Endothelial cell of umbilical vein (primary cell): ENCODE measurements around the gene TREX2. TPM values are rescaled to one million over a fixed set of nuclear protein-coding genes. Genes with fewer than 3 reads are reported as not detected.

Experiments used
- BruUV-seq: library from RNA; stranded (reverse); fragments of 400-500 nt; replicated peaks from 2 replicates; lab custom pipeline; 2021; lab: Mats Ljungman, UMichigan
- CTCF ChIA-PET: fragments of 300-600, 350-600 bp; sonication (Branson Sonifier 250); formaldehyde crosslinking; loops from one replicate; lab custom pipeline; 2021; ENCODE audit warnings: antibody characterized with exemption, inconsistent platforms; lab: Charles Lee
- POLR2A ChIA-PET: fragments of 300-600, 350-600 bp; sonication (Branson Sonifier 250); formaldehyde crosslinking; loops from one replicate; lab custom pipeline; 2021; ENCODE audit warnings: antibody characterized with exemption, inconsistent platforms; lab: Charles Lee
- DNase-seq: peaks from one replicate; pipeline ENCODE4 v3.0.0-alpha.2; 2011; ENCODE audit warnings: low read depth, low spot score
- FAIRE-seq: peaks from 2 replicates; lab custom pipeline; 2011; peaks lifted over from hg19 to GRCh38; lab: Jason Lieb, UNC
- H2AFZ ChIP-seq: 2 replicates; pipeline ENCODE4 v1.6.0; 2012; ENCODE audit warnings: low read depth, low read length, control low read depth, inconsistent platforms
- H3K27ac ChIP-seq: 2 replicates; pipeline ENCODE4 v1.5.1; 2011; ENCODE audit warnings: low read depth, mild to moderate bottlenecking, control low read depth, low read length, moderate library complexity; ENCODE audit not compliant: insufficient read depth
- H3K27me3 ChIP-seq, 2 experiments: 2 replicates each; pipeline versions ENCODE4 v1.6.0 to v1.6.1; 2011; ENCODE audit warnings: low read length in 2 of 2, mixed read lengths in 1 of 2; ENCODE audit not compliant: control insufficient read depth in 2 of 2, insufficient read depth in 2 of 2
- H3K36me3 ChIP-seq, 2 experiments: 2 replicates in 1 of 2; 3 replicates in 1 of 2; pipeline ENCODE4 v1.5.1; 2011; ENCODE audit warnings: low read length in 2 of 2, mild to moderate bottlenecking in 1 of 2, moderate library complexity in 1 of 2; ENCODE audit not compliant: control insufficient read depth in 2 of 2, insufficient read depth in 2 of 2; ENCODE audit errors: extremely low read depth in 1 of 2
- H3K4me1 ChIP-seq: 3 replicates; pipeline ENCODE4 v1.5.1; 2011; ENCODE audit warnings: mild to moderate bottlenecking, low read length; ENCODE audit not compliant: control insufficient read depth, insufficient read depth; ENCODE audit errors: extremely low read depth
- H3K4me2 ChIP-seq: 2 replicates; pipeline ENCODE4 v1.6.1; 2011; ENCODE audit warnings: low read length, control low read depth, mixed read lengths; ENCODE audit not compliant: insufficient read depth
- H3K4me3 ChIP-seq, 3 experiments: fragments of 200-600 bp in 1 of 3; sonication (generic), shearing (Covaris generic) in 1 of 3; replicated peaks in 1 of 3; 2 replicates each; pipeline ENCODE4 v1.5.1; 2011 to 2016; ENCODE audit warnings: control low read depth in 3 of 3, low read length in 3 of 3, mild to moderate bottlenecking in 2 of 3, inconsistent platforms in 1 of 3, low read depth in 1 of 3, moderate library complexity in 1 of 3; ENCODE audit not compliant: insufficient read depth in 1 of 3
- H3K79me2 ChIP-seq: 2 replicates; pipeline ENCODE4 v1.6.0; 2012; ENCODE audit warnings: low read length, inconsistent platforms; ENCODE audit not compliant: control insufficient read depth, insufficient read depth
- H3K9ac ChIP-seq: replicated peaks from 2 replicates; pipeline ENCODE3; 2011; ENCODE audit warnings: low read length, control low read depth; ENCODE audit not compliant: insufficient read depth; ENCODE audit errors: extremely low read depth
- H3K9me1 ChIP-seq: replicated peaks from 3 replicates; pipeline ENCODE4 v1.6.0; 2011; ENCODE audit warnings: mild to moderate bottlenecking, low read length; ENCODE audit not compliant: control insufficient read depth, insufficient read depth; ENCODE audit errors: extremely low read depth
- H3K9me3 ChIP-seq: replicated peaks from 2 replicates; pipeline ENCODE4 v1.5.1; 2012; ENCODE audit warnings: low read length, inconsistent platforms; ENCODE audit not compliant: control insufficient read depth, insufficient read depth
- H4K20me1 ChIP-seq: replicated peaks from 2 replicates; pipeline ENCODE3; 2011; ENCODE audit warnings: mild to moderate bottlenecking, low read length; ENCODE audit not compliant: control insufficient read depth, insufficient read depth; ENCODE audit errors: extremely low read depth
- CTCF ChIP-seq, 2 donors: IDR thresholded peaks; 1 replicate in 1 of 2; 2 replicates in 1 of 2; pipeline ENCODE4 v1.5.1; 2011; ENCODE audit warnings: low read length in 2 of 2, mild to moderate bottlenecking in 2 of 2, moderate library complexity in 2 of 2, control low read depth in 1 of 2, inconsistent platforms in 1 of 2, low read depth in 1 of 2; ENCODE audit not compliant: insufficient read depth in 1 of 2; ENCODE audit errors: extremely low read depth in 1 of 2
- EZH2 ChIP-seq: IDR thresholded peaks from 2 replicates; pipeline ENCODE4 v1.6.1; 2012; ENCODE audit warnings: borderline replicate concordance, low read depth, mild to moderate bottlenecking, moderate library complexity, low read length, inconsistent platforms; ENCODE audit not compliant: severe bottlenecking
- FOS ChIP-seq: IDR thresholded peaks from 2 replicates; pipeline ENCODE4 v1.6.1; 2011; ENCODE audit warnings: mild to moderate bottlenecking, low read length, moderate library complexity, borderline replicate concordance; ENCODE audit not compliant: insufficient read depth
- GATA2 ChIP-seq: IDR thresholded peaks from 2 replicates; pipeline ENCODE4 v1.7.0; 2011; ENCODE audit warnings: low read depth, mild to moderate bottlenecking, moderate library complexity, mixed read lengths, low read length; ENCODE audit not compliant: insufficient read length, insufficient read depth
- JUN ChIP-seq: IDR thresholded peaks from 2 replicates; pipeline ENCODE4 v1.6.1; 2011; ENCODE audit warnings: borderline replicate concordance, low read depth; ENCODE audit not compliant: insufficient read length, insufficient read depth
- MYC ChIP-seq: IDR thresholded peaks from one replicate; pipeline ENCODE4 v1.6.1; 2011; ENCODE audit warnings: mild to moderate bottlenecking, low read depth, low read length
- POLR2A ChIP-seq: IDR thresholded peaks from 2 replicates; pipeline ENCODE4 v1.6.1; 2012; ENCODE audit warnings: low read depth, mild to moderate bottlenecking, control low read depth, low read length
- POLR2AphosphoS5 ChIP-seq: IDR thresholded peaks from 2 replicates; pipeline ENCODE4 v1.6.1; 2012; ENCODE audit warnings: low read depth, mild to moderate bottlenecking, control low read depth, low read length, moderate library complexity; ENCODE audit not compliant: insufficient read depth
- dilution Hi-C: fragments of 300-500 bp; cut with MboI; formaldehyde crosslinking; loops from one replicate; pipeline ENCODE4 v1.15.0; 2019; ENCODE audit warnings: low sequenced_read_pairs; ENCODE audit not compliant: extremely low pct_ligation_motif_present
- intact Hi-C: fragments of 100-400 bp; cut with micrococcal nuclease; formaldehyde crosslinking; loops from one replicate; pipeline ENCODE4 v1.10.0; 2022
- polyA plus RNA-seq, 4 experiments: library from polyadenylated mRNA; depleted of rRNA in 3 of 4; stranded (reverse) in 3 of 4; unstranded in 1 of 4; fragments of >200 nt; gene quantifications; 2 replicates each; pipeline versions ENCODE4 v1.2.1 to v1.2.3, GENCODE V29; 2011 to 2012; ENCODE audit warnings: missing spikeins in 1 of 4
- total RNA-seq: library from RNA; stranded (reverse); gene quantifications from 2 replicates; pipeline ENCODE4 v1.2.3, GENCODE V29; 2021
- TF ChIP-seq, protein P1 (sequence below): IDR thresholded peaks from 2 replicates; pipeline ENCODE4 v1.6.1; 2011; ENCODE audit not compliant: insufficient read depth, insufficient read length

TREX2 gene
- total and polyA plus RNA-seq, 2 donors (not counting 3 experiments of a cell fraction or from before 2014, with no cell fraction given), result 0.82 to 0.99 TPM

- FAIRE-seq, result no peak
- TF ChIP-seq POLR2A (no peak), JUN (no peak), POLR2AphosphoS5 (no peak), MYC (no peak), FOS (no peak), CTCF (IDR thresholded peaks at IDR 0.05; ENCODE audit: extremely low read depth in 1 of 2, insufficient read depth in 1 of 2, low read depth in 1 of 2, low read length in 2 of 2) (no peak), GATA2 (no peak), EZH2 (no peak)
- TF ChIP-seq, protein P1, sequence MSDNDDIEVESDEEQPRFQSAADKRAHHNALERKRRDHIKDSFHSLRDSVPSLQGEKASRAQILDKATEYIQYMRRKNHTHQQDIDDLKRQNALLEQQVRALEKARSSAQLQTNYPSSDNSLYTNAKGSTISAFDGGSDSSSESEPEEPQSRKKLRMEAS, result no peak
- Histone ChIP-seq H3K27me3 (no peaks in the 10 kb centered on the region), H3K9me1 (no peaks in the 10 kb centered on the region), H3K4me2 (no peak overlapping the region), H3K9me3 (no peaks in the 10 kb centered on the region), H3K27ac (no peak overlapping the region), H3K9ac (no peak overlapping the region), H3K4me1 (peaks cover 5% of the 10 kb centered on the region), H3K36me3 (no peaks in the 10 kb centered on the region), H2AFZ (no peak overlapping the region), H3K4me3 (no peak overlapping the region), H4K20me1 (no peaks in the 10 kb centered on the region), H3K79me2 (no peaks in the 10 kb centered on the region)
- ChIA-PET CTCF (no interaction called here), POLR2A (no interaction called here)
- no TSS peak for BruUV-seq
- dilution Hi-C loops, result no loop called here
- intact Hi-C loops, result no loop called here
- DNase-seq, result no peak
Measured at GRCh38 chrX:153456161-153456560, 10.3 kb upstream of the TREX2 start.
